CD4-positive, alpha-beta T cell treated with Interleukin-17A for 4 hours (primary cell): ENCODE measurements around the gene AADACL4.

Source experiments
- DNase-seq: peaks from one replicate; pipeline ENCODE4 v3.0.0-alpha.2; 2020; ENCODE audit warnings: mixed read lengths

AADACL4 gene

DNA sequence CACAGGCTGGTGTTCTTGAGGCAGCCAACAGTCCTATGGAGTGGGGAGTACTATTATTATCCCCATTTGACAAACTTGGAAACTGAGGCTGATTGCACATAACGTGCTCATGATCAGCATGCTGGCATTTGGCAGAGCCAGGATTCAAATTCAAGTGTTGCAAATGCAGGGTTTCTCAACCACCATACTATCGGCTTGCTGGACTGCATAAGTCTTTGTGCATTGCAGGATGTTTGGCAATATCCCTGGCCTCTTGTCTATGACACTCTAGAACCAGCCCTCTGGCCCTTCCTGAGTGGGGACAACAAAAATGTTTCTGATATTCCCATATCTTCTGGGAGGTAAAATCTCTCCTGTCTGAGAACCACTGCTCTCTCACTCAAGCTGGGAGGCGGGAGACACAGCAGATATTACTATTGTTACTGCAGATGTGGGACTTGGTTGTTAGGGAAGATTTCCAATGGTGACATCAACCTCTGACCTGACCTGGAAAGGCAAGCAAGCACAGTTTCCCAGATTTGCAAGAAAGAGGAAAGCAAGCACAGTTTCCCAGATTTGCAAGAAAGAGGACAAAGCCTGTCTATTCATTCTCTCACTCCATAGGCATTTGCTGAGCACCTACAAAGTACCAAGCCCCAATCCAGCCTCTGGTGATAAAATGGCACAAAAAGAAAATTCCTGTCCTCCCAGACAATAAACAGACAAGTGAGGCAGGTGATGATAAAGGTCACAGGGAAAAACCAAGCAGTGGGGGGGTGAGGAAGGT is 71.0 kb downstream of the AADACL4 start:
- no peak for DNase-seq

- DNase-seq: no peak
These were observed 72.1 kb downstream of the AADACL4 start, which contains the start of gene AADACL3 for GRCh38 chr1:12715896-12716437. AADACL3 (plus strand) TSS chr1:12716110; CDS start chr1:12716177, 67 bp downstream.
